Measurements from ENCODE around the gene GRIP2.

Gene GRIP2

DNA sequence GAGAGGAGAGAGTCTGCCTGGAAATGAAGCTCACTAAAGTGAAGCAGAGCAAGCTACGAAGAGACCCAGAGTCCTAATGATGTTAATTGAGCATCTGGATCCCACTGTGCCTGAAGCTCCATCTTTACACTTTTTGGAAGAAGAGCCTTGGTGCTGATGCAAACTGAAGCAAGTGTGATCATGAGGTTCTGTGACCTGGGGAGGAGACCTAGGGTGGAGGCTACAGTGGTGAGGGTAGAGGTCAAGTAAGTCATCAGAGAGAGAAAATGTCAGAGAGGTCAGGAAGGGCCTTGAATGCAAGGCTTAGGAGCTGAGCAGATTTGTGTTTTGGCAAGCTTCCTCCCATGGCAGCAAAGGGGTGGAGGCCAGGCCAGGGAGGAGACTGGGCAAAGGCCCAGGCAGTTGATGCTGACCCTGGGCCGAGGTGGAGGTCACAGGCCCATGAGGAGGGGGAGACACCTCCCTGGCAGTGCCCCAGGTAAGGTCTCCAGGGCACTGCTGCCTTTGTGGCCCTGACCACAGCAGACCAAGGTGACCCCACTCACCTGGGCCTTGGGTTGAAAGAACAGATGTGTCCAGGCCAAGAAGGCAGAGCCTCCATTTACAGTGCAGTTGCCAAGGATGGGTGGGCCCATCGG is 1.6 kb downstream of the GRIP2 start:
- no peak for DNase-seq

DNA sequence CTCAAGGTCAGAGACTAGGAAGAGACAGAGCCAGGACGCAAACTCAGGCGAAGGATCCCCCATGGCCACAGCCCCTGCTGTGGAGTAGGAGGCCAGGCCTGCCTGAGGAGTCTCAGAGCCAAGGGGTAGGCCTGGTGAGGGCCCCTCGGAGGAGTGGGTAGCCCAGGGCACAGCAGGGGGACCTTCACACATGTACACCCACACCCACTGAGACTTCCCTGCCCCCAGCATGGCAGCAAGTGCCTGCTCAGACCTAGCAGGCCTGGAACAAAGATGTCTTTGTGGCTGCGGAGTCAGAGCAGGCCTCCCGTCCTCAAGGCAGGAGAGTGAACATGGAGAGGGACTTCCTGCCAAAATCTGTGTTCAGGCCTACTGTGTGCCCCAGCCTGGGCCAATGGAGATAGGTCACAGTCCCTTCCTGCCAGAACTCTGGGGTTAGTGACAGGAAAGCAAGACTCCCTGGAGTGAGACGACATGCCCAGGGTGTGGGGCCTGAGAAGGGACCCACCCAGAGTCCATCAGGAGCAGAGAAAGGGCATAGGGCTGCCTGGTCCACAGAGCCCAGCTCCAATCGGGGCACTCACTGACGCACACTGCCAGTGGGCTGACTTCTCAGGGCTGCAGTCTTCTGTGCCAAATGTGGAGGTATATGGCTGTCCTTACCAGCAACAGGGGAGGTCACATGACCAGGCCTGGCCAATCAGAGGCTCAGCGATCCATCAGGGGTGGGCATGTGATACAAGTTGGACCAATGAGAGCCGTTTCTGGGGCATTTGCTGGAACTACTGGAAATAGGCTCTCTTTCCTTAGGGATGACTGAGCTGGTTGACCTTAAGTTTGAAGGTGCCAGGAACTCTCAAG is 2.3 kb downstream of the GRIP2 start:
- no peak for DNase-seq

DNA sequence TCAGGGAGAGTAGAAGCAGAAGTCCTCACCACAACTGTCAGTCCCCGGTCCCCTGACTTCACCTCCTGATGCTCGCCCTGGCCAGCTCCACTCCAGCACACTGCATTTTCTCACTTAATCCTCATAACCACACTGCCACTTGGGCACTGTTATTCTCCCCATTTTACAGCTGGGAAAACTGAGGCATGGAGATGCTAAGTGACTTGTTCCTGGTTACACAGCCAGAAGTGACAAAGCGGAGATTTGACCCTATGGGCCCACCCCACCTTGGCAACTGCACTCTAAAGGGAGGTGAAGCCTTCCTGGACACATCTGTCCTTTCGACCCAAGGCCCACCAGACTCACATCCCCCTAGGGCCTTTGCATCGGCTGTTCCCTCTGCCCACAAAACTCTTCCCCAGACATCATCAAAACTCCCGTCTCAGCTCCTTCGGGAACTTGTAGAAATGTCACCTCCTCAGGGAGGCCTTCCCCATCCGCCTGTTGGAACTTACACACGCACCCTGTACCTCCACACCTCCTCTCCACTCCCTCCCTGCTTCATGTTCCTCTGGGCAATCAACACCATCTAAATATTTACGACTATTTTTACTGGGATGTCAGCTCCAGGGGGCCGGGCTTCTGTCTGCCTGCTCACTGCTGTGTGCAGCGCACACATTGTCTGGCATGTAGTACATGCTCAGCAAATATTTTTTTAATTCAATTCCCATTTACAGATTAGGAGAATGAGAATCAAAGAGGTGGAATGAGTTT is 3.1 kb downstream of the GRIP2 start:
- DNase-seq, result no peak

DNA sequence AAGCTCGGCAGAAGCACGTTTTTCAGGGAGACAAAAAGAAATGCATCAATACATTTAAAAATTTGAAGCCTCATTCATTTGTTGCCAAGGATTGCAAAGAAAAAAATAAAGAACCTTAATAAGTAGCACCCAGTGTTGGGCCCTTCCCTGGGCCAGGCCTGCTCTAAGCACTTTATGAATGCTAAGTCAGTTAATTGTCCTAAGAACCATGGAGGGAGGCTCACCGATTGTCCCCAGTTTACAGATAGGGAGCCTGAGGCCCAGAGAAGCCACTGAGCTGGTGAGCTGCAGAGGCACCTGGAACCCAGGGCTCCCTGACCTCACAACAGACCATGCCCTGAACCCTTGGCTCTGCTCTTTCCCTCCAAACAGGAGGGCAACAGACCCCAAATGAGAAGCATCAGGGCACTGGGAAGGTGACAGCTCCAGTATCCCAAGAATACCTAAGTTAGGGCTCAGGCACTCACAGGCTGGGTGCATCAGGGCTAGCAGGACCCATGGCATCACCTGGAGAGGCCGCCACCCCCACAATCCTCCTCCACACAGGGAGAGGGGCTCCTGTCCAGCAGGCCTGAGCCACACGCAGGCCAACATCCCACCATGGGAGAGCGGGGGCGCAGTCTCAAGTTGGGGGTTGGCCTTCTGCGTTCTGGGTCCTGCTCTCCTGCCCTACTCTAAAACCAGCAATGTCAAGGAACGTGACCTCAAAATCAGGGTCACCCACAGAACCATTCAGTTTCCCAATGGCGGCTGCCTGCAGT is 3.9 kb downstream of the GRIP2 start:
- DNase-seq, result no peak

DNA sequence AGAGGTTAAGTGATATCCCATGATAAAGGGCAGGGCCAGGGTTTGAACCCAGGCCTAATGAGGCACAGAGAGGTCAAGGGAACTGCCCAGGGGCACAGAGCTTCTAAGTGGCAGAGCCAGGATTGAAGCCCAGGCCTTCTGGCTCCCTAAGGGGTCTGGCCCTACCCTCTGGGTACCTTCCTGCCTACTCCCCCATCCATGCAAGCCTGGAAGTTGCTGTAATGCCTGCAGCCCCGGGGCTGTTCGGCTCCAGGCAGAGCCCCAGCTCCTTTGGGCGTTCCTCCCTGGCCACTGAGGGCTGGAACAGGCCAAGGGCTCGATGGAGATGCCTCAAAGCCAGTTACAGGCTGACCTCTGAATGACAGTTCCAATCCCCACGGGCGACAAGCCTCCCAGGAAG is 4.5 kb downstream of the GRIP2 start:
- no peak for DNase-seq

DNA sequence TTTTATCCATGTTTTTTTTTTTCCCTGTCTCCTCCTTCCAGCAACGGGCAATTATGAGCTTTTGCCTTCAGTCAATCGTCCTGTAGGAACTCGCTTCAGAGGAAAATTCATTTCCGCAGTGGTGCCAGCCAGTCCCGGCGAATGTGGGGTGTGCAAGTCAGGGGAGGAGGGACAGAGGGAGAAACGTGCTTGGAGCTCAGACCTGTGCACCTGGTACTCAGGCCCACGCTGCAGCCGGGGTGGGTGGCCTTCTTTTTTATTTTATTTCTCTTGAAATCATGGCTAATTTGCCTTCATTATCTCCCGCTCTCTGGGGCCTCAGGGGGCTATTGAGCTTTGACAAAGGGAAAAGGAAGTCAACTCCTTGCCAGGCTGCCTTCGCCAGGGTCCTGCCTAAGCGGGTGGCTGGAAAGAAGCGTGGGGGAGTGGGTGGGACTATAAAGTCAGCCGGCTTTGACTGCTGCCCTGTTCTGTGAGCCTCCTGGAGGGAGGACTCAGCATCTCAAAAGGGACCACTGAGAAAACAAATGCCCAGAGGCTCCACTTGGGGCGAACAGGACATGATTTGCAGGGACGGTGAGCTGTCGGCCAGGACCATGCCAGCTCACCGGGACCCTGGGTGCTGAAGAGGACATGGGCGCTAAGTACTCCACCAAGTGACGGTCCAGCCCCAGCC is 5.5 kb downstream of the GRIP2 start:
- no peak for DNase-seq

DNA sequence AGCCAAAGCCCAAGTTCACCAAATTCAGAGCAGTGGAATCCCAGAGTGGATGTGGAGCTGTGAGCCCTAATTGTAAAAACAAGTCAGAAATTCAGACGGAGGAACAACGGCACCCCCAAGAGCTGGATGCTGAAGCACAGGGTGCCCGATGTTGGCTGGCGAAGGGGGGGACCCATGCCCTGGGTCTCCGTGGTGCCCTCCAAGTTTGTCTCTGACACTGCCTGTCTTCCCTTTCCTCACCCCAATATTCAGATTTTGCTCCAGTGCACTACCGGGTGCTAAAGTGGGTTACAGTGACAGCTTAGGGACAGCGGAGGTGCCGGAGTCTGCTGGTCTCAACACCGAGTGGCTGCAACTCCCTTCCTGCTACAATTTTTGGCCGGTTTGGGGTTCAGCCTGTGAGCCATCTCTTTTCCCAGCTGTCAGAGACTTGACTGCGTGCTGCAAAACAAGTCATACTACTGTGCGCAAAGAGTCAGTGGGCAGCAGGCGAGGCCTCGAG is 6.6 kb downstream of the GRIP2 start:
- no peak for DNase-seq

DNA sequence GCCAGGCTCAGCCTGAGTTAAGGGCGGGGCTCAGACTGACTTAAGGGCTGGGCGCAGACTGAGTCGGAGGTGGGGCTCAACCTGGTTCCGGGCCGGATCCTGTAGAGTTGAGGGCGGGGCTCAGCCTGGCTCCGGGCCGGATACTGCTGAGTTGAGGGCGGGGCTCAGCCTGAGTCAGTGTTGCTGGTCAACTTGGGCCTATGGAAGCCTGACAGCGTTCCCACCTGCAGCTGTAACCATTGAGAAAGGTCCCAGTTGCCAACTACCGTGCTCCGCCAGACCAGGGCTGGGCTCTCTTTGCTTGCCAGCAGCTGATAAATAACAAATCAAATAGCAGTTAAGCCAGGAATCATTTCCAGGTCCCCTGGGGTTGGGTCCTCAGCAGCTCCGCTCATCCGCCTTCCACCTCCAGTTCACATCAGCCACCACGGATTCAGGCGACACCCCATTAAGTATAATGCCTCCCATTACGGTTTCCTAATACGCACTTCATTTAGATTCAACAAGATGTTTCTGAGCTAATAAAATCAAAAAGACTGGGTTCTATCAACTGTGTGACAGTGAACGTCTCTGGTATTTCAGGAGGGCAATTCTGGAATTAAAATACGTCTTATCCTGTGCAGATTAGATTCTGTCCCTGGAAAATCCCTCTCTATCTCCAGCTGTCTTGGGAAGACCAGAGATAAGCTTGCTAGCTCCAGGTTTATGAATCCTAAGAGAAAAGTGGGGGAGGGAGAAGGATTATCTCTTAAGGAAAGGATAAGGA is 7.3 kb downstream of the GRIP2 start:
- DNase-seq, result no peak

DNA sequence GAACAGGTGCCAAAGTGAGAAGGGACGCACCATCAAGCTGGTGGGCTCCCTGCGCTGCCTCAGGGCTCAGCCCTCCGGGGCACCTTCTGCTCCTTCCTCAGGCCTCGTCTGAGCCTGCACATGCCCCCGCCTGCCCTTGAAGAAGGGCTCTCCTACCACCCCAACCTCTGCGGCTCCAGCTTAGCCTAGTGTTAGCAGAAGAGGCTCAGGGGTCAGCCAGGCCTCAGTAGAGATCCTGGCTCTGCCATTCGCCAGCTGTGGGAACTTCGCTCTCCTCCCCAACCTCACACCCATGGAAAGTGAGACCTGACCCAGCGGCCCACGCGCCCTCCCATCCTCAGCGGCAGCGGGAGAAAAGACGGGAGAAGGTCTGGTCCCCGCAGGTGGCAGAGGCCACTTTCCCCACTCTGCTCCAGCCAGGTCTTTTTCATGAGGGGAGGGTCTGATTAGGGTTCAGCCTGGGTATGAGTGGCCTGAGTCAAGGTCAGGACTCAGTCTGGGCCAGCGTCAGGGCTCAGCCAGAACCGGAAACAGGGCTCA is 8.2 kb downstream of the GRIP2 start:
- DNase-seq, result no peak

DNA sequence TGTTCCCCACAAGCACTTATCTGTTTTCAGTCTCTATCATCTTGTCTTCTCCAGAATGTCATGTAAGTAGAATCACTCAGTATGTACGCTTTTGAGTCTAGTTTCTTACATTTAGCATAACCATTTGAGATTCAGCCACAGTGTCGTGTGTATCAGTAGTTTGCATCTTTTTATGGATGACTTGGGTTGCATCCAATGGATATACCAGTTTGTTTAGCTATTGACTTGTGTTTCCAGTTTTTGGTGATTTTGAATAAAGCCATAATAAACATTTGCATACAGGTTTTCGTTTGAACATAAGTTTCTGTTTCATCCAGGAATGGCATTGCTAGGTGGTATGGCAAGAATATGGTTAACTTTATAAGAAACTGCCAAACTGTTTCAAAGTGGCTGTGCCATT is 12.1 kb downstream of the GRIP2 start:
- no peak for DNase-seq

DNA sequence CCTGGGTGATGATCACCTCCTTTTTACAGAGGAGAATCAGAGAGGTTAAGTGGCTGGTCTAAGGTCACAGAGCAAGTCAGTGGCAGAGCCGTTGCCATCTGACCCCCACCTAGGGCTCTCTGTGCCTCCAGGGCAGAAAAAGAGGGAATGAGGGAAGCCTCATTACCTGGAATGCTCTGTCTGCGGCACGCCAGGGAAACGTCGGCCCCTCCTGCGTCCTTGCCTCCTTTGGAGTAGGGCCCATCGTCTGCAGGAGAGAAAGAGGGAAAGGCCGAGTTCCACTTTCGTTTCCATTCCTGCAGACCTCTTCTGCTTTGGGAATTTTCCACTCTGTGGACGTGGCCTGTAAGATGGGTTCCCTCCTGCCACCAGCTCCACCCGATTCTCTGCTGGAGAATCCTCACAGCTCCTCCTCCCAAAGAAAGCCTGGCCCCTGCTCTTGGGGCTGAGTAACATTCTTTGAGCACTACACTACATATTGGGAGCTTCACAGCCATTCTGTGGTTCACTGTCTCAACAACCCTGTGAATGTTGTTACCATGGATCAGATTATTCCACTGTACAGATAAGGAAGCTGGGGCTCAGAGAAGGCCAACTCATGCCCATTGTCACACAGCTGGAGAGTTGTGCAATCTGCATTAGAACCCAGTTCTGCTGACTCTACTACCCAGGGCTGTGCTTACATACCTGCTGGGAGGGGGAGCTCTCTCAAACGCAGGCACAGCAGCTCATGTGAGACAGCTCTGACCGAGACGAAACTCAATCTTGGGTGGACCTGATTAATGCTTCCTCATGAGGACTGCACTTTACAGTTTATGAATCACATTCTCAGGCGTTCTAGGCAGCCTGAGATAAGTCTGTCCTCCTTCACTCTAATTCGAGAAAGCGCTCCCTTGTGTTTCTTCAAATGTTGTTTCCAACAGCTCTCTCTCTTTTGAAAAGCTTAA is 14.2 kb downstream of the GRIP2 start:
- DNase-seq, result peak; percentile 43

DNA sequence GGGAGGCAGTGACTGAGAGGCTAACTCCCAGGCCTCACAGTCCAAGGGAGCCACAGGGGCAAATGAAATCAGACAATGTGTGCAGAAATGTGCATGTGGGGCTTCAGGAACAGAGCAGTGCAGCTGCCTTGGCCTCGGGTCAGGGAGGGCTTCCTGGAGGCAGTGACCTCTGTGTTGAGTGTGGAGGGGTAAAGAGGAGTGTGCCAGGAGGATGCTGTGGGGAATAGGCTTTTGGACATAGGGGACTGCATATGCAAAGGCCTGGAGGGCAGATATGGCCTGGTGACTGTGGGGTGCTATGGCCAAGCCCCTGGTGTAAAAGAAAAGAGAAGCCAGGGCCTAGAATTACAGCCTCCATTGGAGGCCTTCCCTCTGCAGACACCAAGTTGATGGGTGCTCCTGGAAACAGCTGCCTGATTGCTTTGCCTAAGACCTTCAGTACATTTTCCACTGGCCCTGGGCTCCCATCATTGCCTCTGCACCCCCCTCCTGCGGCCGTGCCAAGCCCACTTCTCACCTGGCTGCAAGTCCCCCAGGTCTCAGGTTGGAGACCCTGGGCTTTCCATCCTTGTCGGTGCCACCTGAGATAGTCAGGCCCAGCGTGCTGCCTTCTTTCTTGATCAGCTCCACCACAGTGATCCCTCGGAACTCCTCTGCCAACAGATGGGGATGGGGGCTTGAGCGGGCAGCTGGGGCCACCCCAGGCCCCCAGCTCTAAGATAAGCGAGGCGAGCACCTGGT is 15.1 kb downstream of the GRIP2 start:
- no peak for DNase-seq

DNA sequence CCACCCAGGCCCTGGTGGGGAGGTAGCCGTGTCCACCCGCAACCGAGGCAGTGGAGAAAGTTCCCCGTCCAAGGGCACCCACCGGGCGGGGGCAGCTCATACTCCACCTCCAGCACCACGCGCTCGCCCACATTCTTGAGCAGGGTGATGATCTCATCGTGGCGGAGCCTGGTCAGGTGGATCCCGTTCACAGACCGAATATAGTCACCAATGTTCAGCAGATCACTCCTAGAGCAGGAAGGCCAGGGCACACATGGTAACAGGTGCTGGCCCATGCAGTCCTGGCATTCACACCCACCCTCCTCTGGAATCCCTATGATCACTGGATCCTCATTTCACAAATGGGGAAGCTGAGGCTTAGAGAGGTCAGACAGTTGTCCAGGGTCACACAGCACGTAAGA is 15.8 kb downstream of the GRIP2 start:
- DNase-seq, result no peak

DNA sequence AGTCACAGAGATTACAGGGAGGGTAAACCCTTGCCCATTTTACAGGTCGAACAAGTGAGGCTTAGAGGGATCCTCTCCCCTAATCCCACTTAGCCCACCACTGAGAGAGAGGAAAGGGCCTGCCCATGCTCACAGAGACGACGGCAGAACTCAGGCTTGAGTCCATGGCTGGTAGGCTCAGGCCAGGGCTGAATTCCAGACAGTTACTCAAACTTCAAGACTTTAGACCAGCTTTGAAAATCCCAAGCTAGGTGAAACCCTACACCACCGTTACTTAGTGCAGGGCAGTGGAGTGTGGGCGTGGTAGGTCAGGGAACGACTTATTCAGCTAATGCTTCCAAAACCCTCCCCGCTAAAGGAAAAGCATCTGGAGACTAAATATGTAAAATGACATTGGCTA is 16.4 kb downstream of the GRIP2 start:
- DNase-seq, result no peak

DNA sequence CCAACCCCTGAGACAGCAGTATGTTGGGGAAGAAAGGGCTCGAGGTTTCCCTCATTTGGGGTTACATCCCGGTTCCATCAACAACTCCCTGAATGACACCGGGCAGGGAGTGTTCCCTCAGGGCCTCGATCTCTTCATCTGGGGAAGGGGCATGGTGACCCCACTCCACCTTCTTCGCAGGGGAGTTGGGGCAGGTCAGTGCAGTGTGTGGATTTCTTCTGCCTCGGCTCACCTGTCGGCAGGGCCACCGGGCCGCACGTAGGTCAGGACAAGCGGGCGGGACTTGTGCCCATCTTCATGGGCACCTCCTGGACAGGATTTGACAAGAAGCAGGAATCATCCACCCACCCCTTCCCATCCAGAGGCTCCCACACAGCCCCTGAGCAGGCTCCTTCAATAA is 17.4 kb downstream of the GRIP2 start:
- no peak for DNase-seq

DNA sequence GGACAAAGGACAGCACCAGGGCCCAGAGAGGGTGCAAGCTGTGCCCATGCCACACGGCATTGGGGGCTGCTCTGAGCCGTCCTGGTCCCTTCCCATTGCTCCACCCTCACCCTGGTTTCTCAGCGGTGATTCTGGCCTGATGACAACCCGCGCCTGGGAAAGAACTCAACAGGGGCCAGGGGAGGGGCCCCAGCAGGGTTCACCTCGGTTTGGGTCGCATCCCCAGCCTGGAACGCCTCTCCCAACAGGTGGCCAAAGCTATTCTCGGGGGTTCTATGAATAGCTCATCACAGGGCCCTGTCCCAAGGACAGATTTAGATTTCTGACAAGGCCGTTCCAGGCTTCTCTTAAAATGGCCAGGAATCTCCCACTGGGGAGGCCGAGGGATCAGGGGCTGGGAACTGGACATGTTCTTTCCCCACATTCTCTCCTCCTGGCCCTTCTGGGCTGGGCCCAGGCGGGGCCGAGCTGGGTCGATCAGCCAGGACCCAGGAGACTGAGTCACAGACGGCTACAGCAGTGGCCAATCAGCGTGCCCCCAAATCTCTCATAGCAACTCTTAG is 17.9 kb downstream of the GRIP2 start:
- no peak for DNase-seq

DNA sequence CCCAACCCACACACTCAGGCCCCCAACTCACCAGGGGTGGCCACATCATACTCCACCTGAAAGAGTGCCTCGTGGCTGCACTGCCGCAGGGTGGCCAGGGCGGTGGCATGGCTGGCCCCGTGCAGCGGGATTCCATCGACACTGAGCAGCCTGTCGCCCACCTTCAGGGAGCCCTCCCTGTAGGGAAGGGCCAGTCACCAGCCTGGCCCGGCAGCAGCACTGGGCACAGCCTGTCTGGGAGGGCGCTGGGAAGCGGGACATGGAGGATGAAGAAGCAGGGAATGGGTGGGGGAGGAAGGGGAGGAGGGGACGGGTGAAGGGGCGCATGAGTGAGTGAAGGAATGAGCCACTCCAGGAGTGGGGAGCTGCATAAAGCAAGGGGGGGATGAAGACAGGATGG is 18.5 kb downstream of the GRIP2 start:
- no peak for DNase-seq

DNA sequence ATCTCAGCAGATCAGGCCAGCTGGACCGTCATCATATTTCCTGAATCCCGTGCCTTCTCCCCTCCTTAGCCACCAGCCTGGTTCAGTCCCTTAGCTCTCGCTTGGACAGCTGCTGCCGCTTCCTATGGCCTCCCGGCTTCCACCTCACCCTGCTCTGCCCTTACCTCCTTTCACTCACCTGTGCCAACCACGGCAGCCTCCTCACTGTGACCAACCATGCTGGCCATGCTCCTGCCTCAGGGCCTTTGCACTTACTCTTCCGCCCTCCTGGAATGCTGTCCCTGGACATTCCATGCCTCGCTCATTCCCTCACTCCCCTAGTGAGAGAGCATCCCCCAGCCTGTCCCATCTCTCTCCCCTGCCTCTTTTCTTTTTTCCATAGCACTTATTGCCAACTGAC is 19.2 kb downstream of the GRIP2 start:
- no peak for DNase-seq

DNA sequence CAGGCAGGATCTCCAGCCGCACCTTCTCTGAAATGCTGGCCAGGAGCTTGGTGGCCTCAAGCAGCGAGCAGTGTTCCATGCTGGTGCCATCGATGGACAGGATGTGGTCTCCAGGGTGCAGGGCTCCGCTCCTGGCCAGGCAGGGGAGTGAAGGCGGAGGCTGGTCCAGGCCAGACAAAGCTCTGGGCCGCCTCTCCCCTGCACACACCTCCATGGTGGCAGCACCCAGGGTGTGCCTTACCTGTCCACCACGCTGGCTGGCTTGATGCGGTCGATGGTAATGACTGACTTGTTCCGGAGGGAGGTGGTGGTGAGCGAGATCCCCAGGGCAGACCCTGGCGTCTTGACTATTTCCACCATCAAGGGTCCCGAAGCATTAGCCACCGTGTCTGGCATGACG is 20.0 kb downstream of the GRIP2 start:
- no peak for DNase-seq
